Progenitor cell of endocrine pancreas (in vitro differentiated cells): ENCODE results near the gene UGT1A8. TPM values are rescaled to one million over a fixed set of nuclear protein-coding genes. Genes with fewer than 3 reads are reported as not detected.

Source experiments
- DNase-seq: peaks from one replicate; pipeline ENCODE4 v3.0.0; 2021; ENCODE audit warnings: low spot score; ENCODE audit not compliant: unreplicated experiment
- H3K27ac Mint-ChIP-seq: 2 replicates; pipeline ENCODE4 v1.8.0; 2021; ENCODE audit warnings: mild to moderate bottlenecking, moderate library complexity, mixed read lengths
- H3K27me3 Mint-ChIP-seq: 2 replicates; pipeline ENCODE4 v1.8.0; 2021; ENCODE audit warnings: mixed read lengths
- H3K36me3 Mint-ChIP-seq: 2 replicates; pipeline ENCODE4 v1.8.0; 2022; ENCODE audit warnings: mixed read lengths; ENCODE audit not compliant: insufficient read depth
- H3K4me1 Mint-ChIP-seq: 2 replicates; pipeline ENCODE4 v1.8.0; 2021; ENCODE audit warnings: low read depth, mixed read lengths
- H3K4me3 Mint-ChIP-seq: 2 replicates; pipeline ENCODE4 v1.8.0; 2021; ENCODE audit warnings: low read depth, mild to moderate bottlenecking, moderate library complexity, mixed read lengths
- H3K9me3 Mint-ChIP-seq: 2 replicates; pipeline ENCODE4 v1.8.0; 2021; ENCODE audit warnings: low read depth, mixed read lengths
- CTCF ChIP-seq: fragments of 200-600 bp; sonication (generic); IDR thresholded peaks from one replicate; pipeline ENCODE4 v1.5.0; 2021; ENCODE audit warnings: antibody characterized with exemption, mild to moderate bottlenecking; ENCODE audit not compliant: unreplicated experiment
- total RNA-seq: library from RNA; stranded (reverse); gene quantifications from 2 replicates; pipeline ENCODE4 v1.2.1, GENCODE V29; 2021

The UGT1A8 gene
- total RNA-seq, 1 donor from 2014 or later: not detected

GRCh38 chr2:233811732-233812131 lies 194.3 kb downstream of the UGT1A8 start:
- no peaks in the 10 kb centered on the region for H3K36me3 Mint-ChIP-seq
- TF ChIP-seq CTCF: no peak
- no peaks in the 10 kb centered on the region for H3K4me1 Mint-ChIP-seq
- DNase-seq: no peak
- peaks cover 4% of the 10 kb centered on the region for H3K27me3 Mint-ChIP-seq
- H3K27ac Mint-ChIP-seq: no peak overlapping the region
- H3K9me3 Mint-ChIP-seq: no peaks in the 10 kb centered on the region
- no peak overlapping the region for H3K4me3 Mint-ChIP-seq

- H3K36me3 Mint-ChIP-seq: no peaks in the 10 kb centered on the region
- no peak for TF ChIP-seq CTCF
- no peak for DNase-seq
- no peak overlapping the region for H3K27ac Mint-ChIP-seq
- no peaks in the 10 kb centered on the region for H3K9me3 Mint-ChIP-seq
- H3K27me3 Mint-ChIP-seq: peaks cover 4% of the 10 kb centered on the region
- H3K4me1 Mint-ChIP-seq: no peaks in the 10 kb centered on the region
- no peak overlapping the region for H3K4me3 Mint-ChIP-seq
Measured at GRCh38 chr2:233813236-233814055, 196.0 kb downstream of the UGT1A8 start.

- H3K9me3 Mint-ChIP-seq: no peaks in the 10 kb centered on the region
- DNase-seq: no peak
Measured at GRCh38 chr2:233814056-233814835, 196.8 kb downstream of the UGT1A8 start.

GRCh38 chr2:233815861-233816260 lies 198.4 kb downstream of the UGT1A8 start:
- no peaks in the 10 kb centered on the region for H3K36me3 Mint-ChIP-seq
- H3K4me3 Mint-ChIP-seq: no peak overlapping the region
- no peak for TF ChIP-seq CTCF
- no peak for DNase-seq
- H3K27me3 Mint-ChIP-seq: no peaks in the 10 kb centered on the region
- H3K27ac Mint-ChIP-seq: no peak overlapping the region
- no peaks in the 10 kb centered on the region for H3K9me3 Mint-ChIP-seq
- H3K4me1 Mint-ChIP-seq: no peaks in the 10 kb centered on the region

More at GRCh38 chr2:233814056-233814835, 196.8 kb downstream of the UGT1A8 start:
- Mint-ChIP-seq H3K27ac (no peak overlapping the region), H3K4me1 (no peaks in the 10 kb centered on the region), H3K36me3 (no peaks in the 10 kb centered on the region), H3K27me3 (peaks cover 4% of the 10 kb centered on the region), H3K4me3 (no peak overlapping the region)
- no peak for TF ChIP-seq CTCF

- no peak overlapping the region for H3K4me3 Mint-ChIP-seq
- no peak for TF ChIP-seq CTCF
- no peak overlapping the region for H3K27ac Mint-ChIP-seq
- no peaks in the 10 kb centered on the region for H3K27me3 Mint-ChIP-seq
- no peak for DNase-seq
- H3K4me1 Mint-ChIP-seq: no peaks in the 10 kb centered on the region
- H3K36me3 Mint-ChIP-seq: no peaks in the 10 kb centered on the region
- no peaks in the 10 kb centered on the region for H3K9me3 Mint-ChIP-seq
Measured at GRCh38 chr2:233816334-233816733, 198.9 kb downstream of the UGT1A8 start.
